CD4-positive, alpha-beta T cell treated with Interleukin-21 for 1 hour (primary cell): ENCODE measurements around the gene PPP2R2C.

Source experiments
- DNase-seq: peaks from one replicate; pipeline ENCODE4 v3.0.0-alpha.2; 2020

The PPP2R2C gene

DNA sequence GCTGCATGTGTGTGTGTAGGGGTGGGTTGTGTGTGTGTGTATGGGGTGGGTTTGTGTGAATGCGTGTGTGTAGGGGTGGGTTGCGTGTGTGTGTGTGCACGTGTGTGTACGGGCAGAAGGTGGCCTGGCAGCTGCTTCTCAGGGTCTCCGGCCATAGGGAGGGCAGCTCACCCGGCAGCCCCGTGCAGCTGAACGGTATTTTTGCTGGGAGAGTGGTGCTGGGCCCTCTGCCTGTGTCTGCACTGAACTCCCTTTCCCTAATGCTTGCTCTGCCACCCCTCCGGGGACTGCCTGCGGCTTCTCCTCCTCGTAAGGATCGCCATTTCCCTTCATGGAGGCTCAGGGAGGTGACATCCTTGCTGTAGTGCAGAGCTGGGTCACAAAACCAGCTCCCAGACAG, 172.5 kb downstream of the PPP2R2C start:
- no peak for DNase-seq

DNA sequence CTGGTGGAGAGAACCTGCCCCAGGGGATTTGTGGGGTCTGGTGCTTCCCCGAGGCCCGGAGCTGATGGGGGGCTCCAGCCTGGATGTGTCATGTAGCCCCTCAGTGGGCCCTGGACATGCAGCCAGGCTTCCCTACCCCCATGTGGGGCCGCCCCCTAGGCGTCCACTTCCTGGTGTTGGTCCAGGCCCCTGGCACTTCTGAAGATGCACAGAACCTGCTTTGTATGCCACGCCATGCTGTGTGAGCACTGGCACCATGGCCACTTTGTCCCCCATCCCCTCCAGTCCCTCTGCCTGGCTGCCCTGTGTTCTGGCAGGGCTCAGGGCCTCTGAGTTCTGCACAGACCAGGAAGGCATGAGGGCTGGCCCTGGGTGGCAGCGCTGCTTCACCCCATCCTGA, 173.6 kb downstream of the PPP2R2C start:
- no peak for DNase-seq

DNA sequence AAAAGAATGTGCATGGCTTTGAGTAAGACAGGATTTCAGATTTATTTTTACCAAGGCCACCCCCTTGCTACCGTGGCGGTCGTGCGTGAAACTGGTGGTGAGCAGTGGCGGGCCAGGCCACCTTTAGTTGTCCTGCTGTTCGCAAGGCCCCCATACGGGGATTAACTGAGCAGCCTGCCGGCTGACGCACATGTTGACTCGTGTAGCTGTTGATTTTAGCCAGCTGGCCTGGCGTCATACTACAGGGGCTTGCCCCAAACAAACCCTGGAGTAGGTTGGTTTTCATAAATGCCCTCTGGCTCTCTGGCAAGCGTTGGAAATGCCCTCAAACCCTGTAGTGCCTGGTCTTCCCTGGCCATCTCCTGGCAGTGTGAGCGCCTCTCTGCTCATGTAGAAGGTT, 174.4 kb downstream of the PPP2R2C start:
- DNase-seq = no peak

DNA sequence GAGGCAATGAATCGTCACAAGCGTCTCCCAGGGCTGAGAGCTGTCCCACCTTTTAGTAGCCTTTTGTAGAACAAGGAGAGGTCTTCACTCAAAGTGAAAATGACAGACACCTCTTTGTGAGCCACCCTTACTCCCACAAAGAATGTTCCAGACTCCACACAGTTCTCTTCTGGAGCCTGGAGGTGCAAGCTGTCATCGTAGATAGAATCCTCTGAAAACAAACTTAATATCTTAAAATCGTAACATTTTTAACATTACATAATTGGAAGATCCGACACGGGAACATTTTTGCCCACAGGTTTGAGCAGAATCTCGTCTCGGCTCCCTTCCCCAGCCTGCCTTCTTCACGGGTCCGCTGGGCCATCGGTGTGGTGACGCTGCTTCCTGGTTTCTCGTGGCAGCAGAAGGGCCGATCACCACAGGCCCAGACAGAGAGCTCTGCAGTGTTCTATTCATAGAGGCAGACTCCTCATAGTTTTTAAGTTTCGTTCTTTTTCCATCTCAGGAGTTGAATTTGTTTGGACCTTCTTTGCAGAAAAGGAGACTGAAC, 175.1 kb downstream of the PPP2R2C start:
- DNase-seq = no peak

DNA sequence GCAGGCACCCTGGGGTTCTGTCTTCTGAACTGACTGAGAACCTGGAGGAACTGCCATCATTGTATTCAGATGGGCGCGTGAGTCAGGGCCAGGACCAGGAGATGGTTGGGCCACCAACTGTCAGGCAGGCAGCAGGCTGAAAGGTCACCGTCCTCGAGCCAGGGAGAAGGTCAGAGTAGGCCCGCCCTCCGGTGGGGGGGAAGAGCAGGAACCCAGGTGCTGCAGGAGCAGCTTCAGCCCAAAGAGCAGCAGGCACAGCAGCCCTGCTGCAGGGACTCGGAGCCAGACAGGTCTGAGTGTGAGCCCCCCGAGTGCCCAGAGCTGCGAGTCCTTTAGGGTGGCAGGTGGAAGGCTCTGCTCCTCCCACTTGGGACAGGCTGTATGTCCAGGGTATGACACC, 176.4 kb downstream of the PPP2R2C start:
- DNase-seq = no peak

DNA sequence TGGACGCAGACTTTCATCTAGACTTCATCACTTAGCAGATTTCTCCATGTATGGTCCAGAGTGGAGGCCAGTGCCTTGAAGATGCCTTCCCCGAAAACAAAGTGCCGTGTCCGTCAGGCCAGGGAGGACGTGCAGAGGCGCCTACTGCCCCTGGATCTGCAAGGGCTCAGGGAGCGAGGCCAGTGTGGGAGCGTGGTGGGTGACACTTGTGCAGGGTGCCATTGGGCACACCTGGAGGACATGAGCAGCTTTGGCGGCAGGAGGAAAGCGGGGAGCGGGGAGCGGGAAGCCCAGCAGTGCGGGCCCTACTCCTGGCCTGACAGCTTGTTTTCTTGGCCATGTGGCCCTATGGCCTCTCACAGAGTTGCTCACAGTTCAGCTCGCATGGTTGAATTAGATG, 176.9 kb downstream of the PPP2R2C start:
- DNase-seq = no peak

DNA sequence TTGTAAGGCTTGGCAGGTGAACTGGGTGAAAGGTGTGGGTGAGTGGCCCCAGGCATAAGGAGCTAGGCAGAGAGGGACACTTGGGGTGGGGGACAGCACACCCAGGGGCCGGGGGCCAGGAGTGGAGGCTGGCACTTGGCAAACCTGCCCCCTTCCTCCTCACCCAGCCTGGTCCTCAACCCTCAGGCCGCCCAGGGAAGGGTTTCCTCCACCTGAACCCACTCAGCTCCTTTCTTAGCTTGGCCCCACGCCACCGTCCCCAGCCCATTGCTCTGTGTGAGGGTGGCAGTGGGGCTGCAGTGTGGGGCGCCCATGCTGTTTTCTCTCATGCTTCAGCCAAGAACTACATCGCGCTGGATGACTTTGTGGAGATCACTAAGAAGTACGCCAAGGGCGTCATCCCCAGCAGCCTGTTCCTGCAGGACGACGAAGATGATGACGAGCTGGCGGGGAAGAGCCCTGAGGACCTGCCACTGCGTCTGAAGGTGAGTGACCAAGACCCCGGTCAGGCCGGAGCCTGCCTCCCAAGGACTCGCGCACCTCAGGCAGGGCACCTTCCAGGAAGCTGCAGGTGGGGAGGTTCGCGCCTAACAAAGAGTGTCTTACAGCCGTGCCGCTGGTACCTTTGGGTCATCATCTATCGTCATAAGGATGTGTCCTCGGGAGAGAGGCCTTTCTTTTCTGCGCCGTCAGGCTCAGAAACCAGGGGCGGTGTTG, 177.6 kb downstream of the PPP2R2C start:
- no peak for DNase-seq

DNA sequence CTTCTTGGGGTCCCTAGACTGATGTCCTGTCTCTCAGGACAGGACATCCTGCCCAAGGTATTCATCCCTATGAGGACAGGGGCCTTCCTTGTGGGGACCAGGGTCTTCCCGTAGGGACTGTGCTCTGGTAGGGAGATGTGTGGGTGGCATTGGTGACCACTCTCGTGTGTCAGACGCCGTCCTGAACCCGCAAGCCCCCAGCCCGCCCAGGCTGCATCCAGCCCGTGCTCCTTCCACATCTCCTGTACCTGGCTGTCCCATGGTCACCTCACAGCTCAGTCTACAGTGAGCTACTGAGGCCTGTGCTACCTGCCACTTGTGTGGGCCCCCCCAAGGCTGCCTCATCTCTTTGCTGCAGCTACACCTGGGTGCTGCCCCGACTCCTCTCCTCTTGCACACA, 178.8 kb downstream of the PPP2R2C start:
- DNase-seq = no peak

DNA sequence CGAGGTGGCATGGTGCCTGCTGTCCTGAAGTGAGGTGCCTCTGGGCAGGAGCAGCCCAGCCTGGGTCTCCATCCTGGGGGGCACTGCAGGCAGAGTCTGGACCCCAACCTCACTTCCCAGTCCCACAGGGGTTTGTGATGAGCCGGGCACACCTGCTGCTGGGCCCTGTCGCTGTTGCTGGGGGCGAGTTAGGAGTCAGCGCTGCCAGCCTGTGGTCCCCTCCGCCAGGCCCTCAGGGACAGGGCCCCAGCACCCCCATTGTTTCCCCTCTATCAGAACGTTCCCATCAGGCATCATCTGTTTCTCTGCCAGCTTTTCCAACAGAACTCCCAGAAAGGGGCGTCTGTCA, 179.3 kb downstream of the PPP2R2C start:
- DNase-seq = no peak

DNA sequence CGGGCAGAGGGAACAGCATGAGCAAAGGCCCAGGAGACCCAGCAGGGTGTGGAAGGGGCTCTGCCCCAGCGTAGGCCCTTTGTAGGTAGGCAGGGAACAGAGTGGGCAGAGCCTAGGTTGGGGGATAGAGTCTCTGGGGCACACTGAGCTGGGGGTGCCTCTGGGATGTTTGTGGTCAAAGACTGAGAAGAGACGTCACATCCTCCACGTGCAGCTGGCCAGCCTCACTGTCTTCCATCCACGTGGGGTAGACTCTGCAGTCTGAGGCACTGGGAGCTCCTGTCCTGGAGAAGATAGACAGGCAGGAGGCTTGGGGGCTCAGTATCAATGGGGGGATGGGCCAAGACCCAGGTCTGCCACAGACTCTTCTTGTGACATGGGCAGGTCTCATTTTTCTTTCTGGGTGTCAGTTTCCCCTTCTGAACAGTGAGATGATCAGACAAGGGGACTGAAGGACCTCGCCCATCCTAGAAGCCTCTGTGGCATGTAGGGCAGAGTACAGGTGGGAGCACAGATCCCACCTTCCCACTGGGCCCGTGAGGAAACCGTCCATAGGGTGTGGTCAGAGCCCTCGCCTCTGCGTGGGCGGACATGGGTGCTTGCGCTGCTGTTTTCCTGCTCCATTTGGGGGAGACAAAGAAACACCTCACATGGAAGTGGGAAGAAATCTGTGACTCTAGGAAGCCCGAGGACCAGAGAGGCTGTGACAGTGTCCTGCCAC, 179.9 kb downstream of the PPP2R2C start:
- DNase-seq = no peak

DNA sequence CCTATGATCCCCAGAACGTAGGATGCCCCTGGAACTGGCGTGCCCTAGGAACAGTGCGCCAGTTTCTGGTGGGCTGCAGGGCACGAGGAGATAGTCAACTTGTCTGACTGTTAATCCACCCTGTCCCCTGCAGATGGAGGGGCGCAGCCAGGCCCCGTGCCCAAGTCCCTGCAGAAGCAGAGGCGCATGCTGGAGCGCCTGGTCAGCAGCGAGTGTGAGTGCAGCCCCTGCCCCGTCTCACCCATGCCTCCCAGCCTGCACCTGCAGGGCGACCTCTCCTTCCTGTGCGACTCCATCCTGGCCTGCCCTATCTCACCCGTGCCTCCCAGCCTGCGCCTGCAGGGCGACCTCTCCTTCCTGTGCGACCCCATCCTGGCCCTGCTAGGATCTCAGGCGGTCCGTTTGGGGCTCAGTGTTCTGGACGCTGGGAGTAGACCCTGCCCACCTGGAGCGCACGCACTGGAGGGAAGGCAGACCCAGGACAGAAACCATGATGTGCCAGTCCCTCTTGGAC, 180.6 kb downstream of the PPP2R2C start:
- DNase-seq = no peak

DNA sequence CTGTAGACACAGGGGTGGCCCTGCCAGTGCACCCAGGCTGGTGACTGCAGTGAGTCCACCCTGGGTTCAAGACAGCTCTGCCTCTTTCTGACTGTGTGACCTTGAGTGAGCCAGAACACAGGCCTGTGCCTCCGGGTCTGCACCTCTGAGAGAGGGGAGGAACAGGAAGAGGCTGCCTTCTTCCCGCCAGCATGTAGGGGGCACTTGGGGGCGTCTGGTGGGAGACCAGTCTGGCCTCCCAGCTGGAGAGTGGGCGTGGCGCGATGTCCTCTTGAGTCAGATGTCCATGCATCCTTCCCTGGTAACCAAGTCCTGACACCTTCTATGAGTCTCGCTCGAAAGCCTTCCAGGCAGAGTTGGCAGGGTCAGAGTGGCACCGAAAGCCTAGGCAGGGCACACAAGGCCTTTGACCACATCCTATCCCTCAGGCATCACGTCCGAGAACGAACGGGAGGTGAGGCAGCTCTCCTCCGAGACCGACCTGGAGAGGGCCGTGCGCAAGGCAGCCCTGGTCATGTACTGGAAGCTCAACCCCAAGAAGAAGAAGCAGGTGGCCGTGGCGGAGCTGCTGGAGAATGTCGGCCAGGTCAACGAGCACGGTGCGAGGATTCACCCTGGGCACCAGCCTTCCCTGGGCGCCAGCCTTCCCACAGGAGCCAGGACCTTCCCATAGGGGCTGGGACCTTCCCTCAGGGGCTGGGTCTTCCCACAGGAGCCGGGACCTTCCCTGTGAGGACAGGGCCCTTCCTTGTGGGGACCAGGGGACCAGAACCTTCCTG, 181.5 kb downstream of the PPP2R2C start:
- DNase-seq = no peak

DNA sequence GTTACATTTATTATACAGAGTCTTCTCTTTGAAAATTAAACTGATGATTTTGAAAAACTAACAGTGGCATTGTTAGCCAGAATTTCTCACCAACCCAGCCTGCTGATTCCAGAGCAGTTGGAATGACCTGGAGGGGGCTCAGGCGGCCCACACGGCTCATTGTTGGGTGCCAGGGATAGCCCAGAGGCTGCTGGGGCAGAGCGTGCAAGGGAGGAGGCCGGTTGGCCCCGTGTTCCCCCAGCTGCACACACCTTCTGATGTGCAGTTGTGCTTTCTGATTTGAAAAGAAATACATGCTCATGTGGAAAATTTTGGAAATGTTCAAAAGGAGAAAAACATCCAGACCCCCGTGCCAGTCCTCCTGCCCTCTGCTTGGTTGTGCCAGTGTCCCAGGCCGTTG, 182.2 kb downstream of the PPP2R2C start:
- DNase-seq = no peak

DNA sequence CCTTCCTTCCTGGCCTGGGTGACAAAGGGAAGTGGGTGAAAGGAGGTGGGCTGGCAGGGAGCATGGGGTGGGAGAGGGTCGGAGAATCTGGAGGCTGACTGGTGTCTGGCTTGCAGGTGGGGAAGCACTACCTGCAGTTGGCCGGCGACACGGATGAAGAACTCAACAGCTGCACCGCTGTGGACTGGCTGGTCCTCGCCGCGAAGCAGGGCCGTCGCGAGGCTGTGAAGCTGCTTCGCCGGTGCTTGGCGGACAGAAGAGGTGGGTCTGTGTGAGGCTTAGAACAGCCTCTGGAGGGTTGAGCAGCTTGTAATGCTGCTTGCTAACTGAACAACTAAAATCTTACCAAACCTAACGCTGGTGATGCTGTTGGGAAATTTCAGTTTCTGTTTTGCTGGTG, 183.5 kb downstream of the PPP2R2C start:
- DNase-seq = no peak

DNA sequence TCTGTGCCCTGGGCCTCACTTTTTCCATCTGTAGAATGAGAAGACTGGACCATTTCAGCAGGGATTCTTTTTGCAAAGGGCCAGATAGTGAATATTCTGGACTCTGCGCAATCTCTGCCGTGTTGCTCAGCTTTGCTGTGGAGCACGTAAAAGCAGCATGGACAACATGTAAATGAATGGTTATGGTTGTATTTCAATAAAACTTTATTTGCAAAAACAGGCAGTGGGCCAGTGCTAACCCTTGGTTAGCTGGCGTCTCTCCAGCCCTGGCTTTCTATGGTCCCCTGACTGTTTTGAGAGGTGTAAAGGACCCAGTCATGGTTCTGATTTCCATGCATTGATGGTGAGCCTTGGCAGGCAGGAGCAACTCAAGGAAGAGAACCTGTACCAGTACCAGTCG, 184.1 kb downstream of the PPP2R2C start:
- no peak for DNase-seq

DNA sequence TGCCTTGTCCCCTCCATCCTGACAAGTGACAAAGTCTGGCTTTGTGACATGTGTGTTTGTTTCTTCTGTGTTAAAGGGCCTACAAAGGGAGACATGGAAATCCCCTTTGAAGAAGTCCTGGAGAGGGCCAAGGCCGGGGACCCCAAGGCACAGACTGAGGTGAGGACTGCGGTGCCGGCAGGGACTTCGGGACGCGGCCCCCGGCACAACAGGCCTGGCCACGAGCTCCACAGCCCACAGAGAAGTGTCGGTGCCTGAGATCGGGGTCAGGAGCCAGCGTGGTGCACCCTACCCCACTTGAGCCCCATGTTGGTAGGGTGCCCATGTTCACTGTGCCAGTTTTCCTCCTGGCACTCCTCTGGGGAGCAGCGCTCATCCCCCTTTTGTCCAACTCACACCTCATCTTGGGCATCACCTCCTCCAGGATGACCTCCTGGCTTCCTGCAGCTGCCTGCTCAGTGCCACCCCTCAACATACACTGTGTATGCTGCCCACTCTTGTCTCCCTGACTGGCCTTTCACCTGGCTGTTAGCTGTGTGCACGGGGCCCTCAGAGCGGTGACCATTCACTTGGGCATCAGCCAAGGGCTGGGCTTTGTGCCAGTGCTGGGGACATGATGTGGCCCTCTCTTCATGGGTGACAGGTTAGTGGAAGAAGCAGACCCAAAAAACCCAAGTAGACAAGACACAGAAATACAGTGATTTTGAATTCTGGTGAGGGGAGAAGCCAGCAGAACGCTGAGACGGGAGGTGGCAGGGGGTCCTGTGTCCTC, 185.2 kb downstream of the PPP2R2C start:
- DNase-seq = no peak

DNA sequence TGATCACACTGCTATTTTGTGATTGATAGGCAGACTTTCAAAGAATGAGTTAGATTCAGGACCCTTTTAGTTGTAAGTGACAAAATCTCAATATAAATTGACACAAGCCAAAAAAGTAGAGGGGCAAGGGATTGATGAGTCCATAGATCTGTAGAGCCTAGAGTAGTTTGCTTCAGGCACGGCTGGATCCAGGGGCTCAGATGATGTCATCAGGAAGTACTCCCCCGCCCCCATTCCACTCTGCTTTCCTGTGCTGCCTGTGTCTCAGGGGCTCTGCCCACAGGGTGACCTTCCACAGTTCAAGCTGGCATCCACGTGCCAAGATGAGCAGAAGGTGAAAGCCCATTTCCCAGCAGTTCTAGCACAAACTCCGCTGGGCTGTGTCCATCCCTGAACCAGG, 189.1 kb downstream of the PPP2R2C start:
- DNase-seq = no peak

DNA sequence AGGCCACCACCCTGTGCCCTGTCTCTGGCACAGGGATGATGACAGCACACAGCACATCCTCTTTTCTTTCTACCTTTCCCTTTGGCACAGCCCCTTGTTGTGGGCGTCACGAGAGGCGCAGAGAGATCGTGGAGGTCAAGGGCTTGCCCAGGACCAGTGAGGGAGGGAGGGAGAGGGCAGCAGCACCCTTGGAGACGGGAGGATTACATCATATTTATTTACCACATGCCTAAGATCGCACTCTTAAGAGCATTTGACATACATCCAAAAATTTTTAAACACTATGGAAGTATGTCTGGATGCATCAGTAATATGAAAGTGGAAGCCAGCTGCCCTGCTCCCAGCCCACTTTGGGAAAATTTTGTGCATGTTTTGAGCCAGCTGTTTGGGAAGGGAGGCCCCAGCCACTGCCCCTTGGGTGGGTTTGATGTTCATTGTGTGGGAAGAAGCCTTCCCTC, 190.1 kb downstream of the PPP2R2C start:
- DNase-seq = no peak

DNA sequence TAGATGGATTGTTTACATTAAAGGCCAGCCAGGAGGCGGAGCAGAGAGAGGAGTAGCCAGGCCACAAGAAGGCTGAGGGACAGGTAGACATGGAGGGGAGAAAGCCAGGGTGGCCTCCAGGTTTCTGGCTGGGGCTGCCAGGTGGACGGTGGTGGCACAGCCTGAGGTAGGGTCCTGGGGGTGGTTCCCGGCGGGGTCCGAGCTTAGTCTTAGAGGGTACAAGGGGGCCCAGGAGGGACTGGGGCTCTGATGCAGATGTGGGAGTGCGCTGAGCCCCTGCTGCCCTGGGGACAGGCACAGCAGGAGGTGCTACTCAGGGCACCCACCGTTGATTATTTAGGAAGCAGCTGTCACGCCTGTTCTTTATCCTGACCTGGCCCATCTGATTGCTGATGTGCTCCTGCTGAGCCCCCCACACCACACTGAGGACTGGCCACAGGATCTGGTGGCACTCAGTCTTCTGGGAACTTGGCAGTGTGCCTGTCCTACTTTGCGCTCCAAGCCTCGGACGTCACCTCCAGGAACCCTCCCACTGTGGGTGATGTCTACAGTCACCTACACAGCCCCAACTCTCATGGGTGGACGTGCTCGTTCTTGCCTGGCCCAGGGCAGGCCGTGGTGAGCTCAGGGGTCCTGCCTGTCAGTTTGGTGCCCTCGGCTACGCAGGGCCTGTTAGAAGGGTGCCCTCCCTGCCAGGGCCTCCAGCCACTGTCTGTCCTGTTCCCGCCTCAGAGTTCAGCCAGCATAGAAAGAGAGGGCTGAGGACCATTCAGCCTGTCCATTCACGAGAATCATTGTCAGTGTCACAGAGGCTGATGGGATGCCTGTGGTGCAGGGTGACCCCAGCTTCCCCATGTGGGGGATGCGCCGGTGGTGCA, 190.7 kb downstream of the PPP2R2C start:
- no peak for DNase-seq

DNA sequence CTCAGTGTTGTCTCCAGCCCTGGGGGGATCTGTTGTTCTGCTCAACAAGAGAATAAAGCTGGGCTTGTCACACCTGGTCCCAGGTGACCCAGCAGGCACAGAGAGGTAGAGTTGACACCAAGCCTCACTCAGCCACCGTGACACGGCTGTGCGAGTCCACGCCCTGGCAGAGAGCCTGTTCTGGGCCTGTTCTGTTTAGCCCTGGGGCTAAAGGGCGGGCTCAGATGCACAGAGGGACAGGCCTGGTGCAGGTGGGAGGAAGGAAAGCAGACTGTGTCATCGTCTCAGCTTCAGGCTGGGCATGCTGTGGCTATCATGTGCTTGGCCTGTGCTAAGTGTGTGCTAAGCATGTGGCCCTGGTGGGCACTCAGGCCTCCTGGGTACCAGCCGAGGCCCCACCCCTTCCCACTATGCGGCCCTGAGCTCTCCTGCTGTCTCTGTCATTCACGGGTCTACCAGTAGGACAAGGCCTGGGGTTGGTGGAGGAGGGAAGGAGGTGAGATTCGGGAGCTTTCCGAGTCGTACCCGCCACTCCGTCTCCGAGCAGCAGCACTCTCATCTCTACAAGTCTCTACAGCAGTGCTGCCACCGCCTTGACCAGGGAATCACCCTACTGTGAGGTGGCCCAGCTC, 191.9 kb downstream of the PPP2R2C start:
- DNase-seq = no peak
